ENCODE measurements around the gene IST1. TPM values are rescaled to one million over a fixed set of nuclear protein-coding genes. Genes with fewer than 3 reads are reported as not detected.

IST1 gene
- total and polyA plus RNA-seq, 2 donors (not counting 1 experiment from before 2014, with no cell fraction given), result 139 to 221 TPM

DNA sequence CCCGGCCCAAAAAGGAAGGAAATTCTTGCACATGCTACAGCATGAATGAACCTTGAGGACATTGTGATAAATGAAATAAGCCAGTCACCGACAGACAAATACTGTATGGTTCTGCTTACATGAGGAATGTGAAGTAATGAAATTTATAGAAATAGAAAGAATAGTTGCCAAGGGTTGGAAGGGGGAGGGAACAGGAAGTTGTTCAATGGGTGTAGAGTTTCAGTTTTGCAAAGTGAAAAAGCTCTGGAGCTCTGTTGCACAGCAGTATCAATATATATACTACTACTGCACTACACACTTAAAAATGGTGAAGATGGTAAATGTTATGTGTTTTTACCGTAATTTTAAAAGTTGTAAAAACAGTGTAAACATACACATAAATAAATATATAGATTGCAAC lies 61.2 kb downstream of the IST1 start:
- no peaks in the 10 kb centered on the region for H4K20me1 ChIP-seq (ENCODE audit: control insufficient read depth, extremely low read depth, insufficient read depth, low read length)
- TF ChIP-seq, protein P1, sequence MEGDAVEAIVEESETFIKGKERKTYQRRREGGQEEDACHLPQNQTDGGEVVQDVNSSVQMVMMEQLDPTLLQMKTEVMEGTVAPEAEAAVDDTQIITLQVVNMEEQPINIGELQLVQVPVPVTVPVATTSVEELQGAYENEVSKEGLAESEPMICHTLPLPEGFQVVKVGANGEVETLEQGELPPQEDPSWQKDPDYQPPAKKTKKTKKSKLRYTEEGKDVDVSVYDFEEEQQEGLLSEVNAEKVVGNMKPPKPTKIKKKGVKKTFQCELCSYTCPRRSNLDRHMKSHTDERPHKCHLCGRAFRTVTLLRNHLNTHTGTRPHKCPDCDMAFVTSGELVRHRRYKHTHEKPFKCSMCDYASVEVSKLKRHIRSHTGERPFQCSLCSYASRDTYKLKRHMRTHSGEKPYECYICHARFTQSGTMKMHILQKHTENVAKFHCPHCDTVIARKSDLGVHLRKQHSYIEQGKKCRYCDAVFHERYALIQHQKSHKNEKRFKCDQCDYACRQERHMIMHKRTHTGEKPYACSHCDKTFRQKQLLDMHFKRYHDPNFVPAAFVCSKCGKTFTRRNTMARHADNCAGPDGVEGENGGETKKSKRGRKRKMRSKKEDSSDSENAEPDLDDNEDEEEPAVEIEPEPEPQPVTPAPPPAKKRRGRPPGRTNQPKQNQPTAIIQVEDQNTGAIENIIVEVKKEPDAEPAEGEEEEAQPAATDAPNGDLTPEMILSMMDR (conservative IDR thresholded peaks at IDR 0.05 in 1 of 2, IDR thresholded peaks at IDR 0.05 in 1 of 2; ENCODE audit: low read depth in 1 of 2, low read length in 2 of 2), result no peak
- TF ChIP-seq EZH2 (IDR thresholded peaks at IDR 0.05; ENCODE audit: low read length, missing control alignments), result no peak

DNA sequence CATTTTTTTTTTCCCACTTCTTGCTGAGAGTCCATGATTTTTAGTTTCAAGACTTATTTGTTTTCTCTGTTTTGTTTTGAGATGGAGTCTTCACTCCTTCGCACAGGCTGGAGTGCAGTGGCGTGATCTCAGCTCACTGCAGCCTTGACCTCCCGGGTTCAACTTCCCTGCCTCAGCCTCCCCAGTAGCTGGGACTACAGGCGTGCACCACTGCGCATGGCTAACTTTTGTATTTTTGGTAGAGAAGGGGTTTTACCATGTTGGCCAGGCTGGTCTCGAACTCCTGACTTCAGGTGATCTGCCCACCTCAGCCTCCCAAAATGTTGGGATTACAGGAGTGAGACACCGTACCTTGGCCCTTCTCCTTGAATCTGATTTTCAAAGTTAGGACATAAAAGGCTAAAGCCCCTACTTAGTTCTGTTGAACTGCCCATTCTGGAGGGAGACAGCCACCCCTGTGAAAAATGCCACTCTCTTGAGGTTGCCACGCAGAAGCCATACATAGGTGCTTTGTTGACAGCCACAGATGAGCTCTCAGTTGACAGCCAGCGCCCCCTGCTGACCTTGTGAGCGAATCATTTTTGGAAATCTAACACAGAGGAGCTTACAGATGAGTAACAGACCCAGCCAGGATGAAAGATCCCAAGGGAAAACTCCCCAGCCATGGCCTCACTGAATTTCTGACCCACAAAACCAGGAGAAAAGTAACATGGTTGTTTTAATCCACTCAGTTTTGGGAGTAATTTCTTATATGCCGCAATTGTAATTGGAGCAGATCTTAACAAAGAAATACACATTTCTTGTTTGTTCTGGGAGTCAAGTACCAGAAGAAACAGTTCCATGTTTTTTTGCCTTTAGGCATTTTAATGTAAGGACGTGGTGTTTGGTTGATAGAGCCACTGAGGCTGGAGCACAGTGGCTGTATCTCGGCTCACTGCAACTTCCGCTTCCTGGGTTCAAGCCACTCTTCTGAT lies 66.0 kb downstream of the IST1 start:
- Histone ChIP-seq H4K20me1 (ENCODE audit: control insufficient read depth, extremely low read depth, insufficient read depth, low read length) (no peaks in the 10 kb centered on the region), H2AFZ (ENCODE audit: low read length) (no peak overlapping the region), H3K27me3 (ENCODE audit: control insufficient read depth, insufficient read depth, low read length) (no peaks in the 10 kb centered on the region), H3K4me1 (ENCODE audit: control insufficient read depth, extremely low read depth, insufficient read depth, low read length) (no peaks in the 10 kb centered on the region), H3K79me2 (ENCODE audit: control insufficient read depth, insufficient read depth, low read length) (no peaks in the 10 kb centered on the region), H3K9me3 (ENCODE audit: control insufficient read depth, insufficient read depth, low read depth, low read length) (no peaks in the 10 kb centered on the region), H3K27ac (ENCODE audit: insufficient read depth, low read length) (no peak overlapping the region), H3K36me3 (ENCODE audit: control insufficient read depth, insufficient read depth, low read length) (no peaks in the 10 kb centered on the region), H3K4me3 (replicated peaks in 1 of 4; ENCODE audit: control extremely low read depth in 1 of 4, insufficient read depth in 1 of 4, low read depth in 3 of 4, low read length in 4 of 4) (no peak overlapping the region), H3K4me2 (ENCODE audit: extremely low read depth, insufficient read depth, low read length) (no peak overlapping the region), H3K9ac (ENCODE audit: insufficient read depth, low read length) (no peak overlapping the region)
- TF ChIP-seq, protein P1 (conservative IDR thresholded peaks at IDR 0.05 in 1 of 2, IDR thresholded peaks at IDR 0.05 in 1 of 2; ENCODE audit: low read depth in 1 of 2, low read length in 2 of 2), result peak; percentile 81 to 86
- TF ChIP-seq EZH2 (IDR thresholded peaks at IDR 0.05; ENCODE audit: low read length, missing control alignments), result no peak
- DNase-seq (ENCODE audit: low read depth in 2 of 2), result peak; percentile 69 to 86

More for the DNA sequence above, 61.2 kb downstream of the IST1 start:
- H3K9me3 ChIP-seq (ENCODE audit: control insufficient read depth, insufficient read depth, low read depth, low read length), result no peaks in the 10 kb centered on the region
- no peak overlapping the region for H3K9ac ChIP-seq (ENCODE audit: insufficient read depth, low read length)
- no peak overlapping the region for H3K4me2 ChIP-seq (ENCODE audit: extremely low read depth, insufficient read depth, low read length)
- H3K79me2 ChIP-seq (ENCODE audit: control insufficient read depth, insufficient read depth, low read length), result no peaks in the 10 kb centered on the region
- no peaks in the 10 kb centered on the region for H3K4me1 ChIP-seq (ENCODE audit: control insufficient read depth, extremely low read depth, insufficient read depth, low read length)
- no peak overlapping the region for H2AFZ ChIP-seq (ENCODE audit: low read length)
- peak in 1 of 2 donors; percentile 5 for DNase-seq (ENCODE audit: low read depth in 2 of 2)
- no peak overlapping the region for H3K27ac ChIP-seq (ENCODE audit: insufficient read depth, low read length)
- no peak overlapping the region for H3K4me3 ChIP-seq (replicated peaks in 1 of 4; ENCODE audit: control extremely low read depth in 1 of 4, insufficient read depth in 1 of 4, low read depth in 3 of 4, low read length in 4 of 4)
- H3K27me3 ChIP-seq (ENCODE audit: control insufficient read depth, insufficient read depth, low read length), result no peaks in the 10 kb centered on the region
- H3K36me3 ChIP-seq (ENCODE audit: control insufficient read depth, insufficient read depth, low read length), result no peaks in the 10 kb centered on the region

DNA sequence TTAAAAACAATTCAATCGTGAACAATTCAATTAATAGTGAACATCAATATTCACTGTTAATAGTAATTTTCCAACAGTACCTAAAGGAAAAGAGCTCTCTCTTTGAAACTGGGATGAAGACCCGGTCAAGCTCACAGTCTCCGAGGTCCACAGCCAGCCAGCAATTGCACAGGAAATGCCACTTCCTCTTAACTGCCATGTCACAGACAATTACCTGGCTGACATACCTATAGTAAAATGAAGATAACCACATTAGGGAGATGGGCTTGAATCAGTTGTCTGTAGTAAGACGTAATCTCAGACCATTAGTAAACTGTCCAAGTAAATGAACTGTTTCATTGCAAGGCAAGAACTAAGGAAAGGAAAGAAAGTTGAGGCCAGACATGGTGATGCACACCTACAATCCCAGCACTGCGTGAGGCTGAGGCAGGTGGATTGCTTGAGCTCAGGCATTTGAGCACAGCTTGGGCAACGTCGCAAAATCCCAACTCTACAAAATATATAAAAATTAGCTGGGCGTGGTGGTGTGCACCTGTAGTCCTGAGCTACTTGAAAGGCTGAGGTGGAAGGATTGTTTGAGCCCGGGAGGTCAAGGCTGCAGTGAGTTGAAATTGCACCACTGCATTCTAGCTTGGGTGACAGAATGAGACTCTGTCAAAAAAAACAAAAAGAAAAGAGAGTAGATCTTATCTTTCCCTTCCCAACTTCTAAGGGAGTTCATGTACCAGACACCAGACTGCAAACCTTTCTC lies 68.0 kb downstream of the IST1 start:
- TF ChIP-seq EZH2 (IDR thresholded peaks at IDR 0.05; ENCODE audit: low read length, missing control alignments), result no peak
- TF ChIP-seq, protein P1 (conservative IDR thresholded peaks at IDR 0.05 in 1 of 2, IDR thresholded peaks at IDR 0.05 in 1 of 2; ENCODE audit: low read depth in 1 of 2, low read length in 2 of 2), result no peak
- Histone ChIP-seq H3K36me3 (ENCODE audit: control insufficient read depth, insufficient read depth, low read length) (no peaks in the 10 kb centered on the region), H3K4me3 (replicated peaks in 1 of 4; ENCODE audit: control extremely low read depth in 1 of 4, insufficient read depth in 1 of 4, low read depth in 3 of 4, low read length in 4 of 4) (no peak overlapping the region), H3K9me3 (ENCODE audit: control insufficient read depth, insufficient read depth, low read depth, low read length) (no peaks in the 10 kb centered on the region), H3K4me1 (ENCODE audit: control insufficient read depth, extremely low read depth, insufficient read depth, low read length) (no peaks in the 10 kb centered on the region), H3K27me3 (ENCODE audit: control insufficient read depth, insufficient read depth, low read length) (no peaks in the 10 kb centered on the region), H2AFZ (ENCODE audit: low read length) (no peak overlapping the region), H3K27ac (ENCODE audit: insufficient read depth, low read length) (no peak overlapping the region), H3K79me2 (ENCODE audit: control insufficient read depth, insufficient read depth, low read length) (no peaks in the 10 kb centered on the region), H3K4me2 (ENCODE audit: extremely low read depth, insufficient read depth, low read length) (no peak overlapping the region), H3K9ac (ENCODE audit: insufficient read depth, low read length) (no peak overlapping the region), H4K20me1 (ENCODE audit: control insufficient read depth, extremely low read depth, insufficient read depth, low read length) (no peaks in the 10 kb centered on the region)
- DNase-seq (ENCODE audit: low read depth in 2 of 2), result no peak

All from fibroblast of lung (primary cell).